ENCODE results near the gene PHLDB2. TPM values are rescaled to one million over a fixed set of nuclear protein-coding genes. Genes with fewer than 3 reads are reported as not detected.
A peak's percentile ranks its signal among the peaks of the same experiment; 100 is the strongest.

Gene PHLDB2
- total RNA-seq, 2 donors from 2014 or later: 20.2 to 48.1 TPM

GRCh38 chr3:111906656-111907055 is 47.6 kb downstream of the PHLDB2 start:
- Histone ChIP-seq H3K27ac (no peak overlapping the region), H3K4me3 (no peak overlapping the region), H3K4me1 (peaks cover 0 to 33% of the 10 kb centered on the region in 2 donors), H3K27me3 (no peaks in the 10 kb centered on the region), H3K36me3 (no peaks in the 10 kb centered on the region), H3K9me3 (no peaks in the 10 kb centered on the region)
- no peak for DNase-seq (ENCODE audit: low spot score)
- TF ChIP-seq, protein P1, sequence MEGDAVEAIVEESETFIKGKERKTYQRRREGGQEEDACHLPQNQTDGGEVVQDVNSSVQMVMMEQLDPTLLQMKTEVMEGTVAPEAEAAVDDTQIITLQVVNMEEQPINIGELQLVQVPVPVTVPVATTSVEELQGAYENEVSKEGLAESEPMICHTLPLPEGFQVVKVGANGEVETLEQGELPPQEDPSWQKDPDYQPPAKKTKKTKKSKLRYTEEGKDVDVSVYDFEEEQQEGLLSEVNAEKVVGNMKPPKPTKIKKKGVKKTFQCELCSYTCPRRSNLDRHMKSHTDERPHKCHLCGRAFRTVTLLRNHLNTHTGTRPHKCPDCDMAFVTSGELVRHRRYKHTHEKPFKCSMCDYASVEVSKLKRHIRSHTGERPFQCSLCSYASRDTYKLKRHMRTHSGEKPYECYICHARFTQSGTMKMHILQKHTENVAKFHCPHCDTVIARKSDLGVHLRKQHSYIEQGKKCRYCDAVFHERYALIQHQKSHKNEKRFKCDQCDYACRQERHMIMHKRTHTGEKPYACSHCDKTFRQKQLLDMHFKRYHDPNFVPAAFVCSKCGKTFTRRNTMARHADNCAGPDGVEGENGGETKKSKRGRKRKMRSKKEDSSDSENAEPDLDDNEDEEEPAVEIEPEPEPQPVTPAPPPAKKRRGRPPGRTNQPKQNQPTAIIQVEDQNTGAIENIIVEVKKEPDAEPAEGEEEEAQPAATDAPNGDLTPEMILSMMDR (IDR thresholded peaks at IDR 0.05): no peak

- DNase-seq (ENCODE audit: low spot score): no peak
- Histone ChIP-seq H3K4me1 (peaks cover 0 to 38% of the 10 kb centered on the region in 2 donors), H3K27ac (no peak overlapping the region), H3K36me3 (no peaks in the 10 kb centered on the region), H3K4me3 (no peak overlapping the region), H3K9me3 (no peaks in the 10 kb centered on the region), H3K27me3 (no peaks in the 10 kb centered on the region)
- TF ChIP-seq, protein P1 (IDR thresholded peaks at IDR 0.05): no peak
Observed at GRCh38 chr3:111907151-111907550, 48.1 kb downstream of the PHLDB2 start.

DNA sequence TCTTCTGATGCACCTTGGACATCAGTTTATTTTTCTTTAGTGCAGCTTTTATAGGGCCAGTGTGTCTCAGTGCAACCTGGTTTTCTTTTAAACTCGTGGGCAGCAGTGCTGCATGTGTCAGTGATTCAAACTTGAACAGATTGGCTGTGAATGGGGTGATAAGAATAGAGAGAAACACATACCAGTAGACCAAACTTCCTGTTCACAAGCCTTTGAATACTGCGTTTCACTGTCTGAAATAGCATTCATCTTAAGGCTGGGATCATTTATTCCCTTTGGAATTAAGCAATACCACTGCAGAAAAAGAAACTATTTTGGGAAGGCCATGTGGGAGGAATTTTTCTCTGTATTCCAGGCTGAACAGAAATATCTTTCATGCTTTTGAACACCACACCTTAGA is 51.7 kb downstream of the PHLDB2 start:
- peaks cover 6% of the 10 kb centered on the region for H3K36me3 ChIP-seq
- peaks cover 0 to 28% of the 10 kb centered on the region in 2 donors for H3K4me1 ChIP-seq
- no peaks in the 10 kb centered on the region for H3K27me3 ChIP-seq
- no peak for DNase-seq (ENCODE audit: low spot score)
- H3K9me3 ChIP-seq: no peaks in the 10 kb centered on the region
- TF ChIP-seq, protein P1 (IDR thresholded peaks at IDR 0.05): no peak
- H3K4me3 ChIP-seq: no peak overlapping the region
- peak overlapping the region; percentile 34 to 60 for H3K27ac ChIP-seq

DNA sequence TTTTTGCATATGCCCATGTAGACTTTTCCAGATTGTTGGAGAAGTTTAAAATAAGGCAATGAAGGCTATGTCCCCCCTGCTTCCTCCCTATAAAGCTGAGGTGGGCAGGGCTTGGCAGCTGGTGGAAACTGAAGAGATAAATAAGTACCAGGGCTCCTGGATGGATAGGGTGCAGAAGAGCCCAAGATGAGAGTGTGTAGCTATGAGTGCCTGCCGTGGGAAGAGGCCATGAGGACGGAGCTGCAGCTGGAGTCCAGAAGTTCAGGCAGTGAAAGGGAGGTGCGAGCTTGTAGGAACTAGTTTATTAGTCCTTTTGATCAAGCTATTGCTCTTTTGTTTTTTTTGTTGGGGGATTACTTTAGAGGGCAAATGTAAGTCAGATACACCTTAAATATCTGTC is 52.4 kb downstream of the PHLDB2 start:
- Histone ChIP-seq H3K36me3 (peaks cover 9% of the 10 kb centered on the region), H3K4me3 (no peak overlapping the region), H3K27me3 (no peaks in the 10 kb centered on the region), H3K9me3 (no peaks in the 10 kb centered on the region), H3K27ac (peak overlapping the region; percentile 21 to 60), H3K4me1 (peaks cover 0 to 25% of the 10 kb centered on the region in 2 donors)
- no peak for DNase-seq (ENCODE audit: low spot score)
- TF ChIP-seq, protein P1 (IDR thresholded peaks at IDR 0.05): no peak

GRCh38 chr3:111913163-111913763 is 54.2 kb downstream of the PHLDB2 start:
- peaks cover 0 to 20% of the 10 kb centered on the region in 2 donors for H3K4me1 ChIP-seq
- H3K27me3 ChIP-seq: no peaks in the 10 kb centered on the region
- H3K27ac ChIP-seq: no peak overlapping the region
- H3K9me3 ChIP-seq: no peaks in the 10 kb centered on the region
- H3K4me3 ChIP-seq: no peak overlapping the region
- TF ChIP-seq, protein P1 (IDR thresholded peaks at IDR 0.05): no peak
- DNase-seq (ENCODE audit: low spot score): no peak
- peaks cover 12% of the 10 kb centered on the region for H3K36me3 ChIP-seq

DNA sequence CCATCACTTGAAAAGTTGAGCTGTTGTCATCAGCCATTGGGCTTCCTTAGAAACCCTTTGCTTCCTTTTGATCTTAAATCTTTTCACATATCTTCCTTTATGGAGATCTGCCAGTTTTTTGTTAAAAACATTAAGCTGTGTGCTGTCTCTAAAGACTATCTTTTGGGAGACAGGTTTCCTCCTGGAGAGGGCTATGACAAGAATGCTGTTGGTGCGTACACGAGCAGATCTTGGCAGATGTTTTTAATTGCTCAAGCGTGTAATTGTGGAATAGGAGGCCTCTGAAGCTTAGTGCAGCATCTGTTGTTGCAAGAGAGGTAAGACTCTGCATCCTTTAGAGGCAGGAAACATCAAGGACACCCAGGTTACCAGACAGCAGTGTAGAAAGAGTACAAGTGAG is 56.8 kb downstream of the PHLDB2 start:
- Histone ChIP-seq H3K27me3 (no peaks in the 10 kb centered on the region), H3K4me1 (peaks cover 0 to 12% of the 10 kb centered on the region in 2 donors), H3K4me3 (no peak overlapping the region), H3K27ac (no peak overlapping the region), H3K9me3 (no peaks in the 10 kb centered on the region), H3K36me3 (peaks cover 35% of the 10 kb centered on the region)
- no peak for DNase-seq (ENCODE audit: low spot score)
- TF ChIP-seq, protein P1 (IDR thresholded peaks at IDR 0.05): no peak
